Activated T-helper 1 cell treated with anti-CD3 and anti-CD28 coated beads, Interleukin-2, amount 50 U/mL, for 16 hours (primary cell): ENCODE results near the gene ALDOA.
A peak's percentile ranks its signal among the peaks of the same experiment; 100 is the strongest.
"Not testable (repeated sequence)": the region's sequence is repeated elsewhere in the genome, so short reads cannot be mapped to it uniquely, and the experiment has no call there.

Experiments used
- DNase-seq, 2 donors: peaks; one replicate each; pipeline ENCODE4 v3.0.0-alpha.2; 2020; ENCODE audit warnings: low read depth in 1 of 2, low spot score in 1 of 2

ALDOA gene

GRCh38 chr16:30065102-30065942 is at the start of gene ALDOA:
ALDOA (plus strand) TSS chr16:30065760; CDS start chr16:30066898, 1,138 bp downstream.
- peak; percentile 87 to 92 for DNase-seq

DNA sequence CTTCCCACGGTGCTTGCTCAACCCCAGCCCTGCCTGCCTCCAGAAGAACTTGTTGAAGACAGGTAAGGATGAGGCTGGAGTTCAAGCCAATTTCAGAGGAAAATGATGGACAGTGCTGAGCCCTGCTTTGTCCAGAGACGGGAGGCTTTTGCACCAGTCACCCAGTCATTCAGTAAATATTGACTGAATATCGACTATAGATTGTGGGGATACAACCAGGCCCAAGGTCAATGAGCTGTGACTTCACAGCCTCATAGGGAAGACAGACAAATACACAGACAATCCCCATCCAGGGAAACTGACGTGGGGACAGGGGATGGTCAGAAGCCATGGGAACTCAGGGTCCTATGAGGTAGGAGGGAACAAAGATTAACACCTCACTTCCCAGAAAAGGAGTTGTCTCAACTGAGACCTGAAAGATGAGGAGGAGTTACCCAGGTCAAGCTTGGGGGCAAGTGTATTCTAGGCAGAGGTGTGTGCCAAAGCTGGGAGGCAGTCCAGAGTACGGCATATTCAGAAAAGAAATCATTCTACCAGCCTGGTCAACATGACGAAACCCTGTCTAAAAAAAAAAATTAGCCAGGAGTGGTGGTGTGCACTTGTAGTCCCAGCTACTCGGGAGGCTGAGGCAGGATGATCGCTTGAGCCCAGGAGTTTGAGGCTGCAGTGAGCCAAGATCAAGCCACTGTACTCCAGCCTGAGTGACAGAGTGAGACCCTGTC is 48.8 kb upstream of the ALDOA start:
- DNase-seq = no peak

DNA sequence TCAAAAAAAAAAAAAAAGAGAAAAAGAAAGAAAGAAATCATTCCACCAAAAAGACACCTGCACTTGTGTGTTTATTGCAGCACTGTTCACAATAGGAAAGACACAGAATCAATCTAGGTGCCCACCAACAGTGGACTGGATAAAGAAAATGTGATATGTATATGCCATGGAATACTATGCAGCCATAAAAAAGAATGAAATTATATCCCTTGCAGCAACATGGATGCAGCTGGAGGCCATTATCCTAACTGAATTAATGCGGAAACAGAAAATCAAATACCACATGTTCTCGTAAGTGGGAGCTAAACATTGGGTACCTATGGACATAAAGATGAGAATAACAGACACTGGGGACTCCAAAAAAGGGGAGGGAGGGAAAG is 48.3 kb upstream of the ALDOA start:
- DNase-seq = no peak

DNA sequence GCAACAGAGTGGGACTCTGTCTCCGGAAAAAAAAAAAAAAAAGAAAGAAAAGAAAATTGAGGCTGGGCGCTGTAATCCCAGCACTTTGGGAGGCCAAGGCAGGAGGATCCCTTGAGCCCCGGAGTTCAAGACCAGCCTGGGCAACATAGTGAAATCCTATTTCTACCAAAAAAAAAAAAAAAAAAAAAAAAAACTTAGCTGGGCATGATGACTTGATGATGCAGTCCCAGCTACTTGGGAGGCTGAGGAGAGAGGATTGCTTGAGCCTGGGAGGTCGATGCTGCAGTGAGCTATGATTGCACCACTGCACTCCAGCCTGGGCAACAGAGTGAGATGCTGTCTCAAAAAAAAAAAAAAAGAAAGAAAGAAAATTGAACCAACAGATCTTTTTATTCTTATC is 47.6 kb upstream of the ALDOA start:
- DNase-seq = not testable (repeated sequence)

DNA sequence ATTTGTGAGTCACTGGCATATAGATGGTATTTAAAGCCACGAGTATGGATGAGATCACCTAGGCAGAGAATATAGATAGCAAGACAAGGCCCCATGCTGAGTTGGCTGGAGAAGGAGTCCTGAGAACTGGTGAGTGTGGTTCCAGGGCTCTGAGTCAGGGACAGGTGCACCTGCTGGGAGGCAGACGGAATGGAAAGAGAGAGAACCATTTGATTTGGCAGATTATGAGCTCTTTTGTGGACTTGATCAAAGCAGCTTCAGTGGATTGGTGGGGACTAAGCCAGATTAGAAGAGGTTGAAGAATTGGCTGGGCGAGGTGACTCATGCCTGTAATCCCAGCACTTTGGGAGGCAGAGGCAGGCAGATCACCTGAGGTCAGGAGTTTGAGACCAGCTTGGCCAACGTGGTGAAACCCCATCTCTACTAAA is 46.8 kb upstream of the ALDOA start:
- no peak for DNase-seq

GRCh38 chr16:30022887-30023286 is 42.7 kb upstream of the ALDOA start, which contains the start of gene C16orf92:
C16orf92 (plus strand) TSS chr16:30023198; CDS start chr16:30023341, 143 bp downstream.
- DNase-seq = no peak

- no peak for DNase-seq
These were observed 42.0 kb upstream of the ALDOA start for GRCh38 chr16:30023586-30023985.

DNA sequence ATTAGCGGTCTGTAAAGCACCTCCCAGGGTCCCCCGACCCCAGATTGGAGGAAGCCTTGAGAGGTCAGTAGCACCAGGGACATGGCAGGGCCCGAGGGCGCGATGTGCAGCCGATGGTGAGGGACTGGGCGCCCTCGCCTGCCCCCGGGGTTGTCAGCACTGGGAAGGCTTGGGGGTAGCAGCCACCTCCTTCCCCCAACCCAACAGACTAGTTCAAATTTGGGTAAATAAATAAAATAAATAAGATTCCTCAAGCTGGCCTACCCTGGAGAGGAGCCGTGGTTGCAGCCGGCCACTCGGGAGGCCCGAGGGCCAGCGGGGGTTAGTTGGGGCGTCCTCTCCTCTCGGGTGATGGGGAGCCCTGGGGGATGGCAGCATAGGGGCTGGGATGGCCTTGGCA is 41.1 kb upstream of the ALDOA start:
- no peak for DNase-seq

DNA sequence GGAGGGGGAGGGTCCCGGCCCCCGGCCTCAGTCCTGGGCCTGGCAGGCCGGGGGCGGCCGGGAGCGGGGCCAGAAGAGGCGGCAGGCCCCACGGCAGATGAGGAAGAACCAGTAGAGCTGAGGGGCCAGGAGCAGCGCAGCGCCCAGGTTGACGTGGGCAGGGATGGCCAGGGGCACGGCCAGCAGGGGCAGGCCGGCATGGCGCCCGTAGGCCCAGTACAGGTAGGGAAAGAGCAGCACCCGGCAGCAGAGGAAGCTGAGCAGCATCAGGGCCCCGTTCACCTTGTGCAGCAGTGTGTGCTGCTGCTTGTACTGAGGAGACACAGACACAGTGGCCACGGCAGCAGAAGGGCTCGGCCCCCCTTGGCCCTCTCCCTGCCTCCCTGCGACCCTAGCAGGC is 40.4 kb upstream of the ALDOA start:
- DNase-seq = no peak

- no peak for DNase-seq
These were observed 40.0 kb upstream of the ALDOA start for GRCh38 chr16:30025574-30025973.

DNA sequence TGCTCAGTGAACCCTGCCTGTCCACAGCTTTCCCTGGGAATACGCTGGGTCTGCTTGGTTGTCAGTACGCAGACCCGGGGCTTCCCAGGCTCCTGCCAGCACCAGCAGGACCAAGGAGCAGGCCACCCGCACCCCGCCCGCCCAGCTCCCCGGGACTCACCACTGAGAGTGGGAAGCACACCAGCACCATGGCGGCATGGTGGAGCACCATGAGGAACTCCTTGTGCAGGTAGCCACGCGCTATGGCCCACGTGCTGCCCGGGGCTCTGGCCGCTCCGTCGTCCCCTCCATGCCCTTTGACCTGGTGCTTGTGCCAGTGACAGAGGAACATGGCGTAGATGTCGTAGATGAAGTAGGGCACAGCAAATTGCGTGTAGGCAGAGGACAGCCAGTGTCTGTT is 39.1 kb upstream of the ALDOA start:
- DNase-seq = no peak

DNA sequence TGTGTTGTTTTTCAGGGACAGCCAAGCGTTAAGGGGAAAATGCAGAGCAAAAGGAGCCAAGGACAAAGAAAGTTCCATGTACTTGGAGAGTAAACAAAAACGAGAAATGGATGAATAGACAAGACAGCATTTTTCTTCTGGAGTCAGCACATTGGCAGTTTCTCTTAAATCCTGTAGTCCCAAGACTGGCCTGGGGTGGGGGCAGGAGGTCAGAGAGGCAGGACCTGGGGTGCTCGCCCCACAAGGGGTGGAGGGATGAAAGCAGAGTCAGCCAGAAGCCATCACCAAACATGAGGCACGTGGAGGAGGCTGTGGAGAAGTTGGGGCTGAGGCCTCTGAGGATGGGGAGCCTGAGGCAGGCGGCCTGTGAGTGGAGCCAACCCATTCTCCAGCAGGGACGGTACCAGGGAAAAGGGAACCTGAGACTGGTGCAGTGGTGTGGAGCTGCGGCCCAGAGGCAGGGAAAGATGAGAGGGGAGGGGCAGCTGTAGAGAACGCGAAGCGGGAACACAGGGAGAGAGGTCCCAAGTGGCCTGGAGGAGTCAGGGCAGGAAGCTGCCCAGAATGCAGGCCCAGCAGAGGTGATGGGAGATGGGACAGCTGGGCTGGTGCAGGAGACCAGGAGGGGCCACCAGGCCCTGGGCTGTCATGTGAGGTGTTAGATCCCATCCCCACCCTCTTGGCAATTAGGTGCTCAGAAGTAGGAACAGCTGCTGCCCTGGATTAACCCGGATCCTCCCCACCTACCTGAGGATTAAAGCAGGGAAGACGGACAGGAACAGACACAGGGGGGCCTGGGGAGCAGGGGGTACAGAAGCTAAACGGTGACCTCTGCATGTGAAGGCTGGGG is 37.7 kb upstream of the ALDOA start:
- DNase-seq = no peak

DNA sequence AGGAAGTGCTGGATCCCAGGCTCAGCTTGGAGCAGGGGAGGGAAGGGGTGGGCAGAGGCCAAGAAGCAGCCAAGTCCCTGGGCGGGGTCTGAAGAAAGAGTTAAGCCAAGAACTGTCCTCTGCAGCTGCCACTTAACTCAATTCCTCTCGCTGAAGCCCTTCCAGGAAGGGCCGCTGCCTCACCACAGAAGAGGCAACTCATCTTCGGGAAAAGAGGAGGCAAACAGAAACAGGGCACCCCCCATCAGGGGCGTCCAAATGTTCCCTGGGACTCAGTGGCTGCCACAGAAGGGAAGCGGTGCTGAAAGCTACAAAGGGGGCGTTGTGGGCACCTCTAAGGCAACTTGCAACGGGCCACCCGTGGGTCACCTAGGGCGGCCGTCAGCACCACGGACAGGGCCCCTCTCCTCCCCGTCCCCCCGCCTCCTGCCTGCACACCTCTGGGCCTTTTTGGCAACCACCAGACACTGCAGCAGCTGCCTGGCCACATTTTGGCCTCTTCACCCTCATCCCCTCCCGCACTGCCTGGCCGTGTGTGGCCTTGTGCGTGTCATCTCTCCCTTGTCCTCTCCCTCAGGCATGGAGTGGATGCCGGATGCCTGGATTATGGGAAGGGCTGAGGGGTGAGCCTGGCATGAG is 37.0 kb upstream of the ALDOA start:
- no peak for DNase-seq

GRCh38 chr16:30030011-30030685 is 35.4 kb upstream of the ALDOA start:
- DNase-seq = no peak

- no peak for DNase-seq
These were observed 34.6 kb upstream of the ALDOA start, which contains the start of gene TLCD3B for GRCh38 chr16:30030841-30031413. TLCD3B (minus strand) TSS chr16:30031271; CDS start chr16:30030527, 744 bp downstream.

GRCh38 chr16:30031477-30031918 is 34.1 kb upstream of the ALDOA start:
- DNase-seq = no peak

DNA sequence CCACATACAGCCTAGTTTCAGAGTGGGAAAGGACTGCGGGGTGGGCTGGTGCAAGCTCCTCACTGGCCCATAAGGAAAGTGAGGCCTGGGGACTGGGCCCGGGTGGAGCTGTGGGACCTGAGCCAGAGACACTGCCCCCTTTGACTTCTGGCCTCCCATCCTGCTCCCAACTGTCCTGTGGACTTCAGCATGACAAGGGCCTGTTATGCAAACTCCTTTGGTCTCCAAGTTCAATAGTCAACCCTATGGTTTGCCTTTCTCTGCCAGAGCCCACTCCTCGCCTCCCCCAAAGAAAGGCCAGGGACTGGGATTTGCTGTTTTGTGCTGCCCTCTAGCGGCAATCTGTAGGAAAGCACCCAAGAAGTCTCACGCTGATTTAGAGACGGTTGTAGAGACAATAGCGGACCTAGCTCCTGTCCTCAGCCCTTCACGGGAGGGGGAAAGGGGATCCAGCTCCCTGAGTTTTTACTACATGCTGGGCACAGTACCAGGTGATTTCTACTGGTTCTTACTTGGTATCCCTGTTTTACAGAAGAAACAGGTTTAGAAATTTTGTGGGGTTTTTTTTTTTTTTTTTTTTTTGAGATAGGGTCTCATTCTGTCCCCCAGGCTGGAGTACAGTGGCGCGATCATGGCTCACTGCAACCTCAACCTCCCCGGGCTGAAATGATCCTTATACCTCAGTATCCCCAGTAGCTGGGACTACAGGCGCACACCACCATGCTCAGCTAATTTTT is 33.3 kb upstream of the ALDOA start:
- DNase-seq = peak in 1 of 2 donors; percentile 39

- DNase-seq = no peak
These were observed 32.3 kb upstream of the ALDOA start for GRCh38 chr16:30033270-30033669.

GRCh38 chr16:30040221-30040620 is 25.3 kb upstream of the ALDOA start:
- no peak for DNase-seq
